Endothelial cell of umbilical vein (primary cell): ENCODE measurements around the gene TEDC1. TPM values are rescaled to one million over a fixed set of nuclear protein-coding genes. Genes with fewer than 3 reads are reported as not detected.

Source experiments
- BruUV-seq: library from RNA; stranded (reverse); fragments of 400-500 nt; replicated peaks from 2 replicates; lab custom pipeline; 2021; lab: Mats Ljungman, UMichigan
- CTCF ChIA-PET: fragments of 300-600, 350-600 bp; sonication (Branson Sonifier 250); formaldehyde crosslinking; loops from one replicate; lab custom pipeline; 2021; ENCODE audit warnings: antibody characterized with exemption, inconsistent platforms; lab: Charles Lee
- POLR2A ChIA-PET: fragments of 300-600, 350-600 bp; sonication (Branson Sonifier 250); formaldehyde crosslinking; loops from one replicate; lab custom pipeline; 2021; ENCODE audit warnings: antibody characterized with exemption, inconsistent platforms; lab: Charles Lee
- DNase-seq: peaks from one replicate; pipeline ENCODE4 v3.0.0-alpha.2; 2011; ENCODE audit warnings: low read depth, low spot score
- FAIRE-seq: peaks from 2 replicates; lab custom pipeline; 2011; peaks lifted over from hg19 to GRCh38; lab: Jason Lieb, UNC
- H2AFZ ChIP-seq: 2 replicates; pipeline ENCODE4 v1.6.0; 2012; ENCODE audit warnings: low read depth, low read length, control low read depth, inconsistent platforms
- H3K27ac ChIP-seq: 2 replicates; pipeline ENCODE4 v1.5.1; 2011; ENCODE audit warnings: low read depth, mild to moderate bottlenecking, control low read depth, low read length, moderate library complexity; ENCODE audit not compliant: insufficient read depth
- H3K27me3 ChIP-seq, 2 experiments: 2 replicates each; pipeline versions ENCODE4 v1.6.0 to v1.6.1; 2011; ENCODE audit warnings: low read length in 2 of 2, mixed read lengths in 1 of 2; ENCODE audit not compliant: control insufficient read depth in 2 of 2, insufficient read depth in 2 of 2
- H3K36me3 ChIP-seq, 2 experiments: 2 replicates in 1 of 2; 3 replicates in 1 of 2; pipeline ENCODE4 v1.5.1; 2011; ENCODE audit warnings: low read length in 2 of 2, mild to moderate bottlenecking in 1 of 2, moderate library complexity in 1 of 2; ENCODE audit not compliant: control insufficient read depth in 2 of 2, insufficient read depth in 2 of 2; ENCODE audit errors: extremely low read depth in 1 of 2
- H3K4me1 ChIP-seq: 3 replicates; pipeline ENCODE4 v1.5.1; 2011; ENCODE audit warnings: mild to moderate bottlenecking, low read length; ENCODE audit not compliant: control insufficient read depth, insufficient read depth; ENCODE audit errors: extremely low read depth
- H3K4me2 ChIP-seq: 2 replicates; pipeline ENCODE4 v1.6.1; 2011; ENCODE audit warnings: low read length, control low read depth, mixed read lengths; ENCODE audit not compliant: insufficient read depth
- H3K4me3 ChIP-seq, 3 experiments: fragments of 200-600 bp in 1 of 3; sonication (generic), shearing (Covaris generic) in 1 of 3; replicated peaks in 1 of 3; 2 replicates each; pipeline ENCODE4 v1.5.1; 2011 to 2016; ENCODE audit warnings: control low read depth in 3 of 3, low read length in 3 of 3, mild to moderate bottlenecking in 2 of 3, inconsistent platforms in 1 of 3, low read depth in 1 of 3, moderate library complexity in 1 of 3; ENCODE audit not compliant: insufficient read depth in 1 of 3
- H3K79me2 ChIP-seq: 2 replicates; pipeline ENCODE4 v1.6.0; 2012; ENCODE audit warnings: low read length, inconsistent platforms; ENCODE audit not compliant: control insufficient read depth, insufficient read depth
- H3K9ac ChIP-seq: replicated peaks from 2 replicates; pipeline ENCODE3; 2011; ENCODE audit warnings: low read length, control low read depth; ENCODE audit not compliant: insufficient read depth; ENCODE audit errors: extremely low read depth
- H3K9me1 ChIP-seq: replicated peaks from 3 replicates; pipeline ENCODE4 v1.6.0; 2011; ENCODE audit warnings: mild to moderate bottlenecking, low read length; ENCODE audit not compliant: control insufficient read depth, insufficient read depth; ENCODE audit errors: extremely low read depth
- H3K9me3 ChIP-seq: replicated peaks from 2 replicates; pipeline ENCODE4 v1.5.1; 2012; ENCODE audit warnings: low read length, inconsistent platforms; ENCODE audit not compliant: control insufficient read depth, insufficient read depth
- H4K20me1 ChIP-seq: replicated peaks from 2 replicates; pipeline ENCODE3; 2011; ENCODE audit warnings: mild to moderate bottlenecking, low read length; ENCODE audit not compliant: control insufficient read depth, insufficient read depth; ENCODE audit errors: extremely low read depth
- EZH2 ChIP-seq: IDR thresholded peaks from 2 replicates; pipeline ENCODE4 v1.6.1; 2012; ENCODE audit warnings: borderline replicate concordance, low read depth, mild to moderate bottlenecking, moderate library complexity, low read length, inconsistent platforms; ENCODE audit not compliant: severe bottlenecking
- FOS ChIP-seq: IDR thresholded peaks from 2 replicates; pipeline ENCODE4 v1.6.1; 2011; ENCODE audit warnings: mild to moderate bottlenecking, low read length, moderate library complexity, borderline replicate concordance; ENCODE audit not compliant: insufficient read depth
- GATA2 ChIP-seq: IDR thresholded peaks from 2 replicates; pipeline ENCODE4 v1.7.0; 2011; ENCODE audit warnings: low read depth, mild to moderate bottlenecking, moderate library complexity, mixed read lengths, low read length; ENCODE audit not compliant: insufficient read length, insufficient read depth
- JUN ChIP-seq: IDR thresholded peaks from 2 replicates; pipeline ENCODE4 v1.6.1; 2011; ENCODE audit warnings: borderline replicate concordance, low read depth; ENCODE audit not compliant: insufficient read length, insufficient read depth
- MYC ChIP-seq: IDR thresholded peaks from one replicate; pipeline ENCODE4 v1.6.1; 2011; ENCODE audit warnings: mild to moderate bottlenecking, low read depth, low read length
- POLR2A ChIP-seq: IDR thresholded peaks from 2 replicates; pipeline ENCODE4 v1.6.1; 2012; ENCODE audit warnings: low read depth, mild to moderate bottlenecking, control low read depth, low read length
- POLR2AphosphoS5 ChIP-seq: IDR thresholded peaks from 2 replicates; pipeline ENCODE4 v1.6.1; 2012; ENCODE audit warnings: low read depth, mild to moderate bottlenecking, control low read depth, low read length, moderate library complexity; ENCODE audit not compliant: insufficient read depth
- dilution Hi-C: fragments of 300-500 bp; cut with MboI; formaldehyde crosslinking; loops from one replicate; pipeline ENCODE4 v1.15.0; 2019; ENCODE audit warnings: low sequenced_read_pairs; ENCODE audit not compliant: extremely low pct_ligation_motif_present
- intact Hi-C: fragments of 100-400 bp; cut with micrococcal nuclease; formaldehyde crosslinking; loops from one replicate; pipeline ENCODE4 v1.10.0; 2022
- polyA plus RNA-seq, 4 experiments: library from polyadenylated mRNA; depleted of rRNA in 3 of 4; stranded (reverse) in 3 of 4; unstranded in 1 of 4; fragments of >200 nt; gene quantifications; 2 replicates each; pipeline versions ENCODE4 v1.2.1 to v1.2.3, GENCODE V29; 2011 to 2012; ENCODE audit warnings: missing spikeins in 1 of 4
- total RNA-seq: library from RNA; stranded (reverse); gene quantifications from 2 replicates; pipeline ENCODE4 v1.2.3, GENCODE V29; 2021
- TF ChIP-seq, protein P1 (sequence below), 2 donors: IDR thresholded peaks; 1 replicate in 1 of 2; 2 replicates in 1 of 2; pipeline ENCODE4 v1.5.1; 2011; ENCODE audit warnings: low read length in 2 of 2, mild to moderate bottlenecking in 2 of 2, moderate library complexity in 2 of 2, control low read depth in 1 of 2, inconsistent platforms in 1 of 2, low read depth in 1 of 2; ENCODE audit not compliant: insufficient read depth in 1 of 2; ENCODE audit errors: extremely low read depth in 1 of 2
- TF ChIP-seq, protein P2 (sequence below): IDR thresholded peaks from 2 replicates; pipeline ENCODE4 v1.6.1; 2011; ENCODE audit not compliant: insufficient read depth, insufficient read length

Gene TEDC1
- total and polyA plus RNA-seq, 2 donors (not counting 3 experiments of a cell fraction or from before 2014, with no cell fraction given): 16.5 to 25.3 TPM

DNA sequence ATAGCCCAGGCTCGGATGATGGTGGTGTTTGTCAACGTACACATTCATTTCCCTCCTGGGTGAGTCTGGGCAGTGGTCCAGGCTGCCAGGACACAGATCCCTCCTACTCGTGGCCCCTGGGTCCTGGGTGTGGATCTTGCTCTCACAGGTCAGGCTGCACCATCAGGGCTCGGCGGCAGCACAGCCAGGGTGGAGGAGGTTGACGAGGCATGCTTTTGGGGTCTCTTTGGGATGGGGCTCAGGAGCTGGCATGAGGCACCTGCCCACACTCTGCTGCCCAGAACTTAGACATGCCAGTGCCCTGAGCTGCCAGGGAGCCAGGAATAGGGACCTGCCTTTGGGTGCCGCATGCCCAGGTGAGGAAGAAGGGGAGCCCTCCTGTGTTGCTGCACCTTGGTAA lies 45.0 kb downstream of the TEDC1 start:
- intact Hi-C loops (no loop called here), dilution Hi-C loops (no loop called here)
- FAIRE-seq (no peak), DNase-seq (no peak)
- Histone ChIP-seq H3K4me3 (no peak overlapping the region), H4K20me1 (no peaks in the 10 kb centered on the region), H3K79me2 (no peaks in the 10 kb centered on the region), H3K9me3 (no peaks in the 10 kb centered on the region), H3K4me1 (no peaks in the 10 kb centered on the region), H3K27me3 (no peaks in the 10 kb centered on the region), H3K9me1 (no peaks in the 10 kb centered on the region), H3K36me3 (no peaks in the 10 kb centered on the region), H3K27ac (no peak overlapping the region), H3K9ac (no peak overlapping the region), H2AFZ (no peak overlapping the region), H3K4me2 (no peak overlapping the region)
- BruUV-seq: no TSS peak
- ChIA-PET CTCF (interaction anchor here (1.7 kb wide), 1 partner anchor 8 kb away, joined by 6 read pairs; no protein-coding TSS in a partner anchor), POLR2A (no interaction called here)
- no peak for TF ChIP-seq JUN
- TF ChIP-seq GATA2: no peak
- TF ChIP-seq FOS: no peak
- no peak for TF ChIP-seq POLR2A
- TF ChIP-seq, protein P1, sequence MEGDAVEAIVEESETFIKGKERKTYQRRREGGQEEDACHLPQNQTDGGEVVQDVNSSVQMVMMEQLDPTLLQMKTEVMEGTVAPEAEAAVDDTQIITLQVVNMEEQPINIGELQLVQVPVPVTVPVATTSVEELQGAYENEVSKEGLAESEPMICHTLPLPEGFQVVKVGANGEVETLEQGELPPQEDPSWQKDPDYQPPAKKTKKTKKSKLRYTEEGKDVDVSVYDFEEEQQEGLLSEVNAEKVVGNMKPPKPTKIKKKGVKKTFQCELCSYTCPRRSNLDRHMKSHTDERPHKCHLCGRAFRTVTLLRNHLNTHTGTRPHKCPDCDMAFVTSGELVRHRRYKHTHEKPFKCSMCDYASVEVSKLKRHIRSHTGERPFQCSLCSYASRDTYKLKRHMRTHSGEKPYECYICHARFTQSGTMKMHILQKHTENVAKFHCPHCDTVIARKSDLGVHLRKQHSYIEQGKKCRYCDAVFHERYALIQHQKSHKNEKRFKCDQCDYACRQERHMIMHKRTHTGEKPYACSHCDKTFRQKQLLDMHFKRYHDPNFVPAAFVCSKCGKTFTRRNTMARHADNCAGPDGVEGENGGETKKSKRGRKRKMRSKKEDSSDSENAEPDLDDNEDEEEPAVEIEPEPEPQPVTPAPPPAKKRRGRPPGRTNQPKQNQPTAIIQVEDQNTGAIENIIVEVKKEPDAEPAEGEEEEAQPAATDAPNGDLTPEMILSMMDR (IDR thresholded peaks at IDR 0.05; ENCODE audit: extremely low read depth in 1 of 2, insufficient read depth in 1 of 2, low read depth in 1 of 2, low read length in 2 of 2): no peak
- no peak for TF ChIP-seq EZH2
- TF ChIP-seq POLR2AphosphoS5: no peak
- TF ChIP-seq MYC: no peak
- TF ChIP-seq, protein P2, sequence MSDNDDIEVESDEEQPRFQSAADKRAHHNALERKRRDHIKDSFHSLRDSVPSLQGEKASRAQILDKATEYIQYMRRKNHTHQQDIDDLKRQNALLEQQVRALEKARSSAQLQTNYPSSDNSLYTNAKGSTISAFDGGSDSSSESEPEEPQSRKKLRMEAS: no peak
